ENCODE measurements around the gene RELB. TPM values are rescaled to one million over a fixed set of nuclear protein-coding genes. Genes with fewer than 3 reads are reported as not detected.
"Not testable (repeated sequence)": the region's sequence is repeated elsewhere in the genome, so short reads cannot be mapped to it uniquely, and the experiment has no call there.

The RELB gene
- polyA plus RNA-seq, 1 donor, result 5.5 TPM

- DNase-seq, result no peak
Measured at GRCh38 chr19:44988273-44988672, 13.0 kb upstream of the RELB start.

GRCh38 chr19:44988896-44989556 is 12.2 kb upstream of the RELB start:
- DNase-seq, result no peak

- DNase-seq, result no peak
Measured at GRCh38 chr19:44990459-44990858, 10.8 kb upstream of the RELB start.

DNA sequence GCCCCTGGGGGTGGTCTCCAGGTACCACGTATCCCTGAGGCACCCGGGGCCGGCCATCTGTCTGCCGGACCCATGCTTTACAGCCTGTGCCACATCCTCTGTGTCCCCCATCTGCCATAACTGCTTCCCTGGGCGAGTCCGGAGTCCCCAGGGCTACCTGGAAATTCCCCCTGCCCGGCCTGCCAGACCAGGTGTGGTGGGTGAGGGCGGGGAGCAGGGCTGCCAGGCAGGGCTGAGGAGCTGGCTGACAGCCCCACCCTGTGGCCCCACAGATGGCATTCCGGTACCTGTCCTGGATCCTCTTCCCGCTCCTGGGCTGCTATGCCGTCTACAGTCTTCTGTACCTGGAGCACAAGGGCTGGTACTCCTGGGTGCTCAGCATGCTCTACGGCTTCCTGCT is 10.3 kb upstream of the RELB start:
- DNase-seq, result no peak

GRCh38 chr19:44992336-44993163 is 8.7 kb upstream of the RELB start:
- no peak for DNase-seq

DNA sequence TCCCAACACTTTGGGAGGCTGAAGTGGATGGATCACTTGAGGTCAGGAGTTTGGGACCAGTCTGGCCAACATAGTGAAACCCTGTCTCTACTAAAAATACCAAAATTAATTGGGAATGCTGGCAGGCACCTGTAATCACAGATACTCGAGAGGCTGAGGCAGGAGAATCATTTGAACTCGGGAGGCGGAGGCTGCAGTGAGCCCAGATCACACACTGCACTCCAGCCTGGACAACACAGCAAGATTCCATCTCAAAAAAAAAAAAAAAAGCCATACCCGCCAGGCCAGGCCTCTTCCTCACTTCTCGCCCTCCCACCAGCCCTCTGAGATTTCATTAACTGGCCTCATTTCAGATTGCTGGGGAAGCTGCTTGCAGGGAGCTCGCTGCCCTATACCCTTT is 7.7 kb upstream of the RELB start:
- no peak for DNase-seq

GRCh38 chr19:44993926-44994537 is 7.2 kb upstream of the RELB start:
- DNase-seq, result no peak

- no peak for DNase-seq
Measured at GRCh38 chr19:44998025-44998424, 3.2 kb upstream of the RELB start.

DNA sequence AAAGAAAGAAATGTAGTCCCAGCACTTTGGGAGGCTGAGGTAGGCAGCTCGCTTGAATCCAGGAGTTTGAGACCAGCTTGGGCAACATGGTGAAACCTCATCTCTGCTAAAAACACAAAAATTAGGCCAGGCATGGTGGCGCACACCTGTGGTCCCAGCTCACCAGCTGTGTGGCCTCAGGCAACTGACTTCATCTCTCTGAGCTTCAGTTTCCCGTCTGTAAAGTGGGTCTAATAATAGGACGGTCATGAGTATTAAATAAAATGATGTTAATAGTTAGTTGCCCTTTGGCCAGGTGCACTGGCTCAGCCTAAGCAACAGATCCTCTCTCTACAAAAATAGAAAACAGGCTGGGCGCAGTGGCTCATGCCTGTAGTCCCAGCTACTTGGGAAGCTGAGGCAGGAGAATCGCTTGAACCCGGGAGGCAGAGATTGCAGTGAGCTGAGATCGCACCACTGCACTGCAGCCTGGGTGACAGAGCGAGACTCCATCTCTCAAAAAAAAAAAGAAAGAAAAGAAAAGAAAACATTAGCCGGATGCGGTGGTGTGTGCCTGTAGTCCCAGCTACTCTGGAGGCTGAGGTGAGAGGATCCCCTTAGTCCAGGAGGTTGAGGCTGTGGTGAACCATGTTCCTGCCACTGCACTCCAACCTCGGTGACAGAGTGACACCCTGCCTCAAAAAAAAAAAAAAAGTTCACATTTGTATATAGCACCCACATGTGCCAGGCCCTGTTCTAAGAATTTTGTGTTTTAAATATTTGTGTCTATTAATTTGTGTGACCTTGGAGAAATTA is 1.9 kb upstream of the RELB start:
- not testable (repeated sequence) for DNase-seq

DNA sequence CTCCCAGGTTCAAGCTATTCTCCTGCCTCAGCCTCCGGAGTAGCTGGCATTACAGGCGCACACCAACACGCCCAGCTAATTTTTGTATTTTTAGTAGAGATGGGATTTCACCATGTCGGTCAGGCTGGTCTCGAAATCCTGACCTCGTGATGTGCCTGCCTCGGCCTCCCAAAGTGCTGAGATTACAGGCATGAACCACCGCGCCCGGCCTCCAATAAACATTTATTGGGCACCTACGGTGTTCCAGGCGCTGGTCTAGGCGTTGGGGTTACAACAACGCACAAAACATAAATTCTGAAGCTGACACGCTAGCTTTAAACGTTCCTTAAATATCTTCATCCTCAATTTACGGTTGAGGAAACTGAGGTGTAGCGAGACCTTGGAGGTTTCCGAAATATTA is 599 bp upstream of the RELB start:
- DNase-seq, result not testable (repeated sequence)

GRCh38 chr19:45003485-45003884 is 2.2 kb downstream of the RELB start:
- DNase-seq, result no peak

DNA sequence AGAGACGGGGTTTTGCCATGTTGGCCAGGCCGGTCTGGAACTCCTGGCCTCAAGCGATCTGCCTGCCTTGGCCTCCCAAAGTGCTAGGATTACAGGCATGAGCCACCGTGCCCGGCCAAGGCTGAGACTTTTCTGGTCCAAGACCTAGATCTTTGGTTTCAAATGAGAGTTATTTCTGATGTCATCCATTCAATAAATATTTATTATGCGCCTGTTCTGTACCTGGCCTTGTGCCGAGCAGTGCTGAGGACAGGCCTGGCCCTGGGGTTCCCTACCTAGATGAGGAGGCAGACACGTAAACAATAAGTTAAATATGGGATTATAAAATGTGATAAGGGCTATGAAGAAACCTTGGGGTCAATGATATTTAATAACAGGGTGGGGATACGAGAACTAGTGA is 4.5 kb downstream of the RELB start:
- DNase-seq, result no peak

DNA sequence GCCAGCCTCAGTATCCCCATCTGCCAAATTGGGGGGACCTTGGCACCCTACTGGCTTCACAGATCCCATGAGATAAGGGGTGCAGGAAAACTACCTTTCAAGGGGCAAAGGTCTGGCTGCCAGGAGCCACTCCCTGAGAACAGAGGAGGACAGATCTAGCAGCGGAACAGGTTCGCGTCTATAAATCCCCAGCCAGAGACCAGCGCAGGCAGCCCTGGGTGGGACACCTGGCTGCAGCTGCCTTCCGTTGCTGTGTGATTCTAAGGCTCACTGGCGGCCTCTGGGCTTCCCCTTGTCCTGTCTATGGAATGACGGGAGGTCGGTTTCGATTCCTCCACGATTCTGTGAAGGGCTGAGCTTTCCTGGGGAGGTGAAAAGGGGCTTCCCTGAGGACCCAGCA is 7.3 kb downstream of the RELB start:
- DNase-seq, result no peak

DNA sequence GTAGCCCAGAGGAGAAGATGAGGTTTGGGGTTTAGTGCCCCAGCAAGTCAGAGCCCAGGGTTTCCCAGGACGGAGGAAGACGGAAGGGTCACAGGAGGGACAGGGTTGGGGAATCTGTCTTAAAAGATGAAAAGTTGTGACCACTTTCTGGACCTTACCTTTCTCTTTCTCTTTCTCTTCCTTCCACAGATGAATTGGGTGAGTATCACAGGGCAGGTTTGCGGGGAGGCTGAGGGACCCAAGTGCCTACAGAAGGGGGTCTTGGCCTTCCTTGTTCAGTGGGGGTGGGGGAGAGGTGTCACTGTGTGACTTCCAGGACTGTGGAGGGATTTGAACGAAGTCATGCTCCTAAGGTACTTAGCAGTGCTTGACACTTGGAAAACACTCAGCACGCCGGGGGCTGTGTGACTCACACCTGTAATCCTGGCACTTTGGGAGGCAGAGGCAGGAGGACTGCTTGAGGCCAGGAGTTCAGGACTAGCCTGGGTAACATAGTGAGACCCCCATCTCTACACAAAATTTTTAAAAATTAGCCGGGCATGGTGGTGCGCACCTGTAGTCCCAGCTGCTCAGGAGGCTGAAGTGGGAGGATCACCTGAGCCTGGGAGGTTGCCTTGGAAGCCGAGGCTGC is 8.5 kb downstream of the RELB start:
- no peak for DNase-seq

DNA sequence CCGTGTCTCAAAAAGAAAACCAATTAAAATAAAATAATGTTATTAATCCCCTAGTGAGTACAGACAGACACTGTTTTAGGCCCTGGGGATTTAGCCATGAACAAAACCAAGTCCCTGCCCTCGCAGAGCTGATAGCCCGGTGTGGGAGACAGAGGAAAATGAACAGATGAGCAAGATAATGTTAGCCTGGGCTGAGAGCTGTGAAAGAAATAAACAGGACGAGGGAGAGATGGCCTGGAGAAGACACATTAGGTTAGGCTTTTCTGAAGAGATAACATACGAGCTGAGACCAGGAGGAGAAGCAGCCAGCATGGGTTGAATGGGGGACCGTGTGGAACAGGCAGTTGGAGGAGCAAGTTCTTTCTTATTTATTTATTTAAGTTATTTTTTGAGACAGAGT is 9.0 kb downstream of the RELB start:
- DNase-seq, result no peak

- DNase-seq, result no peak
Measured at GRCh38 chr19:45011959-45012358, 10.7 kb downstream of the RELB start.

DNA sequence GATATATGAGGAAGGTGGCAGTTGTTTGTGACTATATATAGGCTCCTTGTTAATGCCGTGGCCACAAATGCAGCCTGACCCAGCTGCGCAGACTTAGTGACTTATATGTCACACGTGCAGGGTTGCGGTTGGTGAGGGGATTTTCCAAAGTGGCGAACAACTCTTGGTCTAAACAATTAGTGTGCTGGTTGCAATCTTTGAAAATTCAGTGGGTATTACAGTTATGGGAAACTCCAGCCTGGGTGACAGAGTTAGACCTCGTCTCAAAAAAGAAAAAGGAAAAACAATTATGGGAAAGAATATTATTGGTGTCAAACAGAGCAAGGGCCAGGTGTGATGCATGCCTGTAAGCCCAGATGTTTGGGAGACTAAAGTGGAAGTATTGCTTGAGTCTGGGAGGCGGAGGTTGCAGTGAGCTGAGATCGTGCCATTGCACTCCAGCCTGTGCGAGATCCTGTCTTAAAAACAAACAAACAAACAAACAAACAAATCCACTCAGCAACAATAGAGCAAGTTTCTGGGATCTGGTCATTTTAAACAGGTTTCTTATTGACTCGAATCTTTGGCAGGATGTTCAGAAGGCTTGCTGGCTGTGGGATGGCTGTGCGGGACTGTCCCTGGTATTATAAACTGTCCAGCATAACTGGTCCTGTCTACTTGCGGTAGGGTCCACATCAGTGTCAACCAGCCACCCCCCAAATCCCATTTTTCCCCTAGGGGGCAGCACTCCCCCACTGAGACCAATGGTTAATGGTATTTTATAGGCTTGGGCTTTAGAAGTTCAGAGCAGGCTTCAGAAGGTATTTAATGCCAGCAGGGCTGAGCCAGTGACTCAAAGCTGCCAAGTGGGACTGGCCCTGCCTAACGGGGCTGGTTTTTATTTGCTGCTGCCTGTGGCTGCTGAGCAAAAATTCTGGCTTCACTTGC is 15.4 kb downstream of the RELB start:
- peak; percentile 54 for DNase-seq

GRCh38 chr19:45019187-45019586 is 17.9 kb downstream of the RELB start:
- no peak for DNase-seq

- no peak for DNase-seq
Measured at GRCh38 chr19:45020071-45020470, 18.8 kb downstream of the RELB start.

DNA sequence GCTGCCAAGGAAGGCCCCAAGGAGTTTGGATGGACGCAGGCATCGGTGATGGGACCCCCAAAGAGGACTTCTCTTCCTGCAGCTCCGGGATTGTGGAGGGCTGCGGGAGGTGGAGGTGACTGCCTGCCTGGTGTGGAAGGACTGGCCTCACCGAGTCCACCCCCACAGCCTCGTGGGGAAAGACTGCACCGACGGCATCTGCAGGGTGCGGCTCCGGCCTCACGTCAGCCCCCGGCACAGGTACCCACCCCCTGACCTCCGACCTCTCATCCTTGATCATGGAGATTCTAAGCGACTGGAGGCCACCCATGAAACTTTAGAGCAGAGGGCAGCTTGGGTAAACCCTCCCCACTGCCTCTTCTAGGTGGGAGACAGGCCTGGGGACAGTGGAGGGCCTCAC is 20.7 kb downstream of the RELB start:
- DNase-seq, result no peak

GRCh38 chr19:45023048-45023447 is 21.8 kb downstream of the RELB start:
- no peak for DNase-seq

All from hindlimb muscle (tissue), 1 donor.